Measurements from ENCODE around the gene ZNF282.
"Not testable (repeated sequence)": the region's sequence is repeated elsewhere in the genome, so short reads cannot be mapped to it uniquely, and the experiment has no call there.

The ZNF282 gene

GRCh38 chr7:149223176-149223575, 27.8 kb downstream of the ZNF282 start:
- in situ Hi-C loops (cut with MboI; ENCODE audit: low sequenced_read_pairs) = no loop called here

DNA sequence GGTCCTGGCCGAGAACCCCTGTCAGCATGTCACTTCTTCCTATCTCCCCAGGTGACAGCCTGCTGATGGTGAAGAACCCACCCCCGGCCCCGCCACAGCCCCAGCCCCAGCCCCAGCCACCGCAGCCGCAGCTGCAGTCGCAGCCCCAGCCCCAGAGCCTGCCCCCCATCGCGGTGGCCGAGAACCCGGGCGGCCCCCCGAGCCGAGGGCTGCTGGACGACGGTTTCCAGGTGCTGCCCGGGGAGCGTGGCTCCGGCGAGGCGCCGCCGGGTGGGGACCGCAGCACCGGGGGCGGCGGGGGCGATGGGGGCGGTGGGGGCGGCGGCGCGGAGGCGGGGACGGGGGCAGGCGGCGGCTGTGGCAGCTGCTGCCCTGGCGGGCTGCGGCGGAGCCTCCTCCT, 28.4 kb downstream of the ZNF282 start:
- in situ Hi-C loops (cut with MboI; ENCODE audit: low sequenced_read_pairs) = no loop called here

GRCh38 chr7:149224352-149224751, 29.0 kb downstream of the ZNF282 start:
- in situ Hi-C loops (cut with MboI; ENCODE audit: low sequenced_read_pairs) = no loop called here

DNA sequence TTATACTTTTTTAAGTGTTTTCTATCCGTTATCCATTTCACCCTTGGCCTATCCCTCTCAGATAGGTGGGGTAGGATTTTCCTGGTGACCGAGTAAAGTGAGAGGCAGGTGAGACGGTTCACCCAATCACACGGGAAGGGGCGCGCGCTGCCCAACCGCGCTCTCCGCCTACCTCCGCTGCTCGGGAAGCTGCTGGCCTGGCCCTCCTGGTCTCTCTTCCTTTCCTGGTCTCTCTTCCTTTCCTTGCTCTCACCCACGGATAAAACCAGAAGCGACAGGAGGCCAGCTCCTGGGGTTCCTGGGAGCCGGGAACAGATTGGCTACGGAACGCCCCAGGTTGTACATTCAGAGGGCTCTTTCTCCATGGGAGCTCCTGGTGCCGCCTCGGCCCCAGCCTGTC, 29.8 kb downstream of the ZNF282 start:
- in situ Hi-C loops (cut with MboI; ENCODE audit: low sequenced_read_pairs) = no loop called here

DNA sequence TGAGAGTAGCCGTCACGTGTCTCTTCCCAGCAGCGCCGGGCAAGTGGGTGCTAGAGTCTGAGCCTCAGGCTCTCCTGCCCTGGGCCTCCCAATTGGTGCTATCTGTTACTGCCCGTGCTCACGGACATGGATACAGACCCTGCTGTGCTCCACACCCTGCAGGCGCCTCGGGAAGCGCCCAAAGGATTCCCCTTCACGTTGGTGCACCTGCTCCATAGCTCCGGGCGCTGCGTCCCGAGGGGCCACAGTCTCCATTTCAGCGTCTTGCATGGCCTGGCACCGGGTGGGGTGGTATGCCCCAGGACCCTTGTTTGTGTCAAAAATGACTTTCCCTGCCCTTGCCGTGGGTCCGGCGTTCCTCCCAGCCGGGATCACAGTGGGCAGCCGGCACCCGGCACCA, 30.3 kb downstream of the ZNF282 start:
- in situ Hi-C loops (cut with MboI; ENCODE audit: low sequenced_read_pairs) = no loop called here

DNA sequence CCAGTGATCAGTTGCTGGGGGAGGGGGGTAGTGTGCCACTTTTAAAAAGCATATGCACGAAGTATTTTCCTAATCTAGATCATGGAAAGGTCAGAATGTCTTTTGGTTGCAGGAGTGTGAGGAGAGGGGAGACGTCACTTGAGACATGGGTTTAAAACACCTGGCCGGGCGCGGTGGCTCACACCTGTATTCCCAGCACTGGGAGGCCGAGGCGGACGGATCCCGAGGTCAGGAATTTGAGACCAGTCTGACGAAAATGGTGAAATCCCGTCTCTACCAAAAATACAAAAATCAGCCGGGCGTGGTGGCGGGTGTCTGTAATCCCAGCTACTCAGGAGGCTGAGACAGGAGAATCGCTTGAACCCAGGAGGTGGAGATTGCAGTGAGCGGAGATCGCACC, 31.0 kb downstream of the ZNF282 start:
- in situ Hi-C loops (cut with MboI; ENCODE audit: low sequenced_read_pairs) = not testable (repeated sequence)

GRCh38 chr7:149226840-149227494, 31.6 kb downstream of the ZNF282 start:
- in situ Hi-C loops (cut with MboI; ENCODE audit: low sequenced_read_pairs) = no loop called here

DNA sequence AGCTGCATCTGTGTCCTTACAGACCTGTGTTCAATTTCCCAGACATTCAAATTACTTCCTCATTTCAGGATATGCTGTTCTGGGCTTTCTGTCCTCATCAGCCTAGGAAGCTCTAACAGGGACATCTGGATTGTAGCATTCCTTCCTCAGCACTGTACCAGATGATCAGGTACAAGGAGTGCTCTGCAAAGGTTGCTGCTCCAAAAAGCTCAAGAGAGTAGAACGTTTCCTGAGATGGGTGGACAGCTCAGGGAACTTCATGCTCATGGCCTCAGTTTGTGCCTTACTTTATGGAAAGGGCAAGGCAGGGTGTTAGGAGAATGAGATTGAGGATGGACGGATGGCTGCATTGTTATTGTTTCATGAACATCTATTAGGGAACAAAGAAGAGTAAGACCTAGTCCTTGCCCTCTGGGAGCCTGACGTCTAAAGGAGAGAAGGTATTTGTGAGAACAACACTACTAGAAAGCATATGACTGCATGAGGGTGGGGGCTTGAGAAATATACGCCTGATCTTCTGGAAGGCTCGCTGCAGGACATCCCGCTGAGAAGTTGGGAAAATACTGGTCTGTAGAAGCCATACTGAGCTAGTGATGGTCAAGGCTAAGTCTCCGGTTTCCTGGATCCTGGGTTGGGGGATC, 33.6 kb downstream of the ZNF282 start:
- in situ Hi-C loops (cut with MboI; ENCODE audit: low sequenced_read_pairs) = no loop called here

GRCh38 chr7:149229526-149229925, 34.2 kb downstream of the ZNF282 start:
- in situ Hi-C loops (cut with MboI; ENCODE audit: low sequenced_read_pairs) = no loop called here

- in situ Hi-C loops (cut with MboI; ENCODE audit: low sequenced_read_pairs) = no loop called here
Observed at GRCh38 chr7:149232362-149232761, 37.0 kb downstream of the ZNF282 start.

GRCh38 chr7:149233655-149234204, 38.4 kb downstream of the ZNF282 start:
- in situ Hi-C loops (cut with MboI; ENCODE audit: low sequenced_read_pairs) = not testable (repeated sequence)

DNA sequence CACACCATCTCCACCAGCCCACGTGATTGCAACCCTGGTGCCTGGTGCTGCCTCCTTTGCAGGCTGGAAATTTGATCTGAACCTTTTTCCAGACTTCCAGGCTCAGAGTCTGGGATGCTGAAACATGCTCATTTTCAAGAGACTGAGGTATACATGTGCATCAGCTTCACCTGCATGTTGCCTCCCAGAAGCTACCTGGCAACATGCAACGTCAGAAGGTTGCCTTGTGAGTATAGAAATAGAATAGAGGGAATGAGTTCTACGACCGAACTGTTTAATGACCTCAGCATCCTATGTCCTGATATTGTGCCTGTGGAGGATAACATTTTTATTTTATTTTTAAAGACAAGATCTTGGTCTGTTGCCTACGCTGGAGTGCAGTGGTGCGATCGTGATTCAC, 42.2 kb downstream of the ZNF282 start:
- in situ Hi-C loops (cut with MboI; ENCODE audit: low sequenced_read_pairs) = no loop called here

DNA sequence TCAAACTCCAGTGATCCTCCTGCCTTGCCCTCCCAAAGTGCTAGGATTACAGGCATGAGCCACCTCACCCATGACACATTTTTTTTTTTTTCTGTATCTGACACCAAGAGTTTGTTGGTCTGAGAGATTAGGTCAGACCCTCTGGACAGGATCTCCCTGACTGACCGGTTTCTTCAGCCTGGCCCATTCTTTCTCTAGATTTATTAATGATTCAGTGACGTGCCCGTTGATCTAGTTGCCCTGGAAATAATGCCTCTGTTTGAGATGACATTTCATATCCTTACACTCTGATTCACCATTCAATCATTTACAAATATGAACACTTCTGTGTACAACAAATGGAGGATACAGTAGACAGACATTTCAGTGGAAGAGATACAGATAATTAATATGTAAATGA, 42.7 kb downstream of the ZNF282 start:
- in situ Hi-C loops (cut with MboI; ENCODE audit: low sequenced_read_pairs) = no loop called here

- in situ Hi-C loops (cut with MboI; ENCODE audit: low sequenced_read_pairs) = no loop called here
Observed at GRCh38 chr7:149239345-149240143, 44.2 kb downstream of the ZNF282 start, which contains the start of gene ZNF212. Gene ZNF212, plus strand, starts transcription at chr7:149239651. Its CDS starts 128 bp downstream, at chr7:149239779.

DNA sequence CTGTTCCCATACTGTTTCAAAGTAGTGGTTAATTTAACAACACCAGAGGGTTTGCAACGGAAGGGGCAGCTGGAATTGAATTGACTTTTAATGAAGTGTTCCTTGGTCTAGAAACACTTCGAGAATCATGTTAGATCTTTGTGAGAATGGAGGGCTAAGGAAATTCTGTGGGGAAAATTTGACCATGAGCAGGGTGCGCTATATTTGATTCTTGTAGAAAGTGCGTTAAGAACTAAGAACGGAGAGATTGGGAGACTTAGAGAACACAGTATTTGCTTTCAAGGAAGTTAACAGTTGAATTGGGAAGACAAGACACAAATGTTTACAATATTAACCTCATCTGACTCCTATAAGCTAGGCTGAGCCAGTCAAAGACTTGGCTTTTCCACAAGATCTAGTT, 45.3 kb downstream of the ZNF282 start:
- in situ Hi-C loops (cut with MboI; ENCODE audit: low sequenced_read_pairs) = no loop called here

DNA sequence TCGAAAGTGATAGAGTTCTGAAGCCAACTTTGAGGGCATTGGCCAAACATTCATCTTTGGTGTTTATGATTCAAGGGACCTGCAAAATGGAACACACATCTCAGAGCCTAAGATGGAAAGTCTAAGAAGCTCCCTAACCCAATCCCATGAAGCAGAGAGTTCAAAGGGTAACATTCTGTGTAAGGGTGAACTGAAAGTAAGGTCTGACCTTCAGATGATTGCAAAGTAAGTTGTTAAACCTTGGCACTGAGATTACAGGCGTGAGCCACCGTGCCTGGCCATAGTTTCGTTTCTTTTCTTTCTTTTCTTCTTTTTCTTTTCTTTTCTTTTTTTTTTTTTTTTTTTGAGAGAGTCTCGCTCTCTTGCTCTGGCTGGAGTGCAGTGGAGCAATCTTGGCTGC, 46.4 kb downstream of the ZNF282 start:
- in situ Hi-C loops (cut with MboI; ENCODE audit: low sequenced_read_pairs) = no loop called here

DNA sequence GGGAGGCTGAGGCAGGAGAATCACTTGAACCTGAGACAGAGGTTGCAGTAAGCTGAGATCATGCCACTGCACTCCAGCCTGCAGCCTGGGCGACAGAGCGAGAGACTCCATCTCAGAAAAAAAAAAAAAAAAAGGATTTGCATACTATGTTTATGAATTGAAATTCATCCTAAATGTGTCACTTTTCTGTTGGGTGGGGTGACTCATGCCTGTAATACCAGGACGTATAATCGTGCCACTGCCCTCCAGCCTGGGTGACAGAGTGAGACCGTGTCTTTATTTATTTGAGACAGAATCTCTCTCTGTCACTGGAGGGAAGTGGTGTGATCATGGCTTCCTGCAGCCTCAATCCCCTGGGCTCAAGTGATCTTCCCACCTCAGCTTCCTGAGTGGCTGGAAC, 49.9 kb downstream of the ZNF282 start:
- in situ Hi-C loops (cut with MboI; ENCODE audit: low sequenced_read_pairs) = no loop called here

GRCh38 chr7:149245744-149246143, 50.4 kb downstream of the ZNF282 start:
- in situ Hi-C loops (cut with MboI; ENCODE audit: low sequenced_read_pairs) = no loop called here

GRCh38 chr7:149248777-149249176, 53.4 kb downstream of the ZNF282 start:
- in situ Hi-C loops (cut with MboI; ENCODE audit: low sequenced_read_pairs) = no loop called here

DNA sequence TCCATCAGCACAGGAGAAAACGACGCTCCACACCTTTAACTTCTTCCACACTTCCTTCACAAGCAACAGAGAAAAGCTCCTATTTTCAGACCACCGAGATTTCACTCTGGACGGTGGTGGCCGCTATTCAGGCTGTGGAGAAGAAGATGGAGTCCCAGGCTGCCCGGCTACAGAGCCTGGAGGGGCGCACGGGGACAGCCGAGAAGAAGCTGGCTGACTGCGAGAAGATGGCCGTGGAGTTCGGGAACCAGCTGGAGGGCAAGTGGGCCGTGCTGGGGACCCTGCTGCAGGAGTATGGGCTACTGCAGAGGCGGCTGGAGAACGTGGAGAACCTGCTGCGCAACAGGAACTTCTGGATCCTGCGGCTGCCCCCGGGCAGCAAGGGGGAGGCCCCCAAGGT, 54.8 kb downstream of the ZNF282 start:
- in situ Hi-C loops (cut with MboI; ENCODE audit: low sequenced_read_pairs) = not testable (repeated sequence)

DNA sequence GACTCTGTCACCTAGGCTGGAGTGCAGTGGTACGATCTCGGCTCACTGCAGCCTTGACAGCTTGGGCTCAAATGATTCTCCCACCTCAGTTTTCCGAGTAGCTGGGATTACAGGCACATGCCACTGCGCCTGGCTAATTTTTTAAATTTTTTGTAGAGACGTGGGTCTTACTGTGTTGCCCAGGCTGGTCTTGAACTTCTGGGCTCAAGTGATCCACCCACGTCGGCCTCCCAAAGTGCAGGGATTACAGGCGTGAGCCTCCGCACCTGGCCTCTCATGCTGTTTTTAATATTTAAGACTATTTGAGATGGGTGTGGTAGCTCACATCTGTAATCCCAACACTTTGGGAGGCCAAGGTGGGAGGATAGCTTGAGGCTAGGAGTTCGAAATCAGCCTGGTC, 56.2 kb downstream of the ZNF282 start:
- in situ Hi-C loops (cut with MboI; ENCODE audit: low sequenced_read_pairs) = not testable (repeated sequence)

DNA sequence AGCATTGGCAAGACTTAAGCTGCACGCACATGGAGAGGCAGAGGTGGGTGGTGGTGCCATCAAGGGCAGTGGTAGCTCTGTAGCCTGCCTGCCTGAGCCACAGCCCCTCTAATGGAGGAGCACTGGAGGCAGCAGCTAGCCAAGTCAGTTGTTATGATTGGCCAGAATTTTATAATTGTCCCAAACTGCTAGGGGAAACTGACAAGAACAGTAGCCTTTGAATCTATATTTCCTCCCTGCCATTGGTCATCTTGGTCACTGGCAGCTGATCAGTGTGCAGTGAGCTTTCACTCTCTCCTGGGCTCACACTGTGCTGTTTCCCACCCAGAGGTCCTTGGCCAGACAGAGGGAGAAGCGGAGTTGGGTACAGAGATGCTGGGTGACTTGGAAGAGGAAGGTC, 57.0 kb downstream of the ZNF282 start:
- in situ Hi-C loops (cut with MboI; ENCODE audit: low sequenced_read_pairs) = no loop called here
